PC-3 (cell line): ENCODE measurements around the gene EFR3B. TPM values are rescaled to one million over a fixed set of nuclear protein-coding genes. Genes with fewer than 3 reads are reported as not detected.

Source experiments
- ATAC-seq: fragments of 200-7000 bp; cut with Tn5 transposase; 2 replicates; pipeline ENCODE4 v1.9.1; 2020; ENCODE audit warnings: mild to moderate bottlenecking, moderate library complexity
- BruUV-seq: library from RNA; stranded (reverse); fragments of 400-500 nt; replicated peaks from 2 replicates; lab custom pipeline; 2021; lab: Mats Ljungman, UMichigan
- CTCF ChIA-PET: fragments of 300-600 bp; sonication (Branson Sonifier 250); formaldehyde crosslinking; loops from one replicate; lab custom pipeline; 2022; ENCODE audit warnings: antibody characterized with exemption; lab: Charles Lee
- POLR2A ChIA-PET: fragments of 300-600 bp; sonication (Branson Sonifier 250); formaldehyde crosslinking; loops from one replicate; lab custom pipeline; 2022; ENCODE audit warnings: antibody characterized with exemption; ENCODE audit not compliant: unreplicated experiment; lab: Charles Lee
- DNase-seq: peaks from one replicate; pipeline ENCODE4 v3.0.0-alpha.2; 2015
- H2AFZ ChIP-seq: fragments of 300-600 bp; sonication (generic); 2 replicates; pipeline ENCODE4 v1.6.0; 2016; ENCODE audit warnings: antibody characterized with exemption, low read length
- H3F3A ChIP-seq: fragments of 300-600 bp; sonication (generic); one replicate; pipeline ENCODE4 v1.6.0; 2017; ENCODE audit warnings: antibody characterized with exemption, low read length, control low read depth, mild to moderate bottlenecking; ENCODE audit not compliant: unreplicated experiment
- H3K27ac ChIP-seq: fragments of 300-600 bp; sonication (generic); 2 replicates; pipeline ENCODE4 v1.5.1; 2016; ENCODE audit warnings: mild to moderate bottlenecking, low read length
- H3K27me3 ChIP-seq: fragments of 300-600 bp; sonication (generic); 2 replicates; pipeline ENCODE4 v1.6.1; 2016; ENCODE audit warnings: low read length, mixed read lengths
- H3K36me3 ChIP-seq: fragments of 300-600 bp; sonication (generic); 2 replicates; pipeline ENCODE4 v1.6.1; 2016; ENCODE audit warnings: low read depth, mixed run types, low read length, mixed read lengths
- H3K4me1 ChIP-seq: fragments of 300-600 bp; sonication (generic); 2 replicates; pipeline ENCODE4 v1.5.1; 2016; ENCODE audit warnings: low read length; ENCODE audit not compliant: insufficient read depth
- H3K4me2 ChIP-seq: fragments of 300-600 bp; sonication (generic); 2 replicates; pipeline ENCODE4 v1.6.0; 2016; ENCODE audit warnings: low read length
- H3K4me3 ChIP-seq: fragments of 300-600 bp; sonication (generic); 2 replicates; pipeline ENCODE4 v1.5.1; 2016; ENCODE audit warnings: mild to moderate bottlenecking, low read length, mixed read lengths
- H3K79me2 ChIP-seq: fragments of 300-600 bp; sonication (generic); 2 replicates; pipeline ENCODE4 v1.6.1; 2017; ENCODE audit warnings: low read length, mixed read lengths
- H3K9ac ChIP-seq: fragments of 300-600 bp; sonication (generic); 2 replicates; pipeline ENCODE4 v1.6.0; 2016; ENCODE audit warnings: mild to moderate bottlenecking, low read length
- H3K9me2 ChIP-seq: fragments of 300-600 bp; sonication (generic); replicated peaks from 2 replicates; pipeline ENCODE4 v1.6.1; 2016; ENCODE audit warnings: mixed run types, low read length, mixed read lengths
- H3K9me3 ChIP-seq: fragments of 300-600 bp; sonication (generic); 2 replicates; pipeline ENCODE4 v1.6.1; 2016; ENCODE audit warnings: low read length, mixed read lengths
- H4K20me1 ChIP-seq: fragments of 300-600 bp; sonication (generic); 2 replicates; pipeline ENCODE4 v1.6.1; 2016; ENCODE audit warnings: low read length, mixed read lengths
- CTCF ChIP-seq: fragments of 300-600 bp; sonication (generic); conservative IDR thresholded peaks from 2 replicates; pipeline ENCODE4 v1.5.1; 2017; ENCODE audit warnings: antibody characterized with exemption, low read depth, mild to moderate bottlenecking, low read length
- EZH2 ChIP-seq: fragments of 300-600 bp; sonication (generic); IDR thresholded peaks from one replicate; pipeline ENCODE4 v1.6.1; 2017; ENCODE audit warnings: antibody characterized with exemption, mild to moderate bottlenecking, low read length; ENCODE audit not compliant: unreplicated experiment
- EZH2phosphoT487 ChIP-seq: fragments of 300-600 bp; sonication (generic); IDR thresholded peaks from 2 replicates; pipeline ENCODE4 v1.6.1; 2018; ENCODE audit warnings: mild to moderate bottlenecking, antibody characterized with exemption, low read length, borderline replicate concordance
- intact Hi-C: fragments of 100-400 bp; cut with micrococcal nuclease; formaldehyde crosslinking; loops from 2 replicates; pipeline ENCODE4 v1.9.0; 2023
- total RNA-seq: library from RNA; depleted of rRNA; stranded (reverse); fragments of >200 nt; gene quantifications from 2 replicates; pipeline ENCODE4 v1.2.3, GENCODE V29; 2014

Gene EFR3B
- total RNA-seq, 1 experiment from 2014 or later: 4.6 TPM

GRCh38 chr2:25073025-25073424 lies 31.1 kb downstream of the EFR3B start:
- ChIA-PET CTCF (interaction anchor here (0.6 kb wide), 1 partner anchor 25 kb away, joined by 3 read pairs; no protein-coding TSS in a partner anchor), POLR2A (interaction anchor here (0.5 kb wide), 1 partner anchor 31 kb away, joined by 7 read pairs; no protein-coding TSS in a partner anchor)
- ATAC-seq: no peak
- H3K9me2 ChIP-seq: no peaks in the 10 kb centered on the region
- no peak overlapping the region for H2AFZ ChIP-seq
- no peak for DNase-seq
- H3K4me1 ChIP-seq: peaks cover 5% of the 10 kb centered on the region
- no peak overlapping the region for H3K4me3 ChIP-seq
- H3K27ac ChIP-seq: no peak overlapping the region
- no peak overlapping the region for H3K9ac ChIP-seq
- TF ChIP-seq EZH2: no peak
- TF ChIP-seq EZH2phosphoT487: no peak
- TF ChIP-seq CTCF: no peak
- no peaks in the 10 kb centered on the region for H3K36me3 ChIP-seq
- no TSS peak for BruUV-seq
- no peaks in the 10 kb centered on the region for H3K27me3 ChIP-seq
- H3K79me2 ChIP-seq: no peaks in the 10 kb centered on the region
- H4K20me1 ChIP-seq: no peaks in the 10 kb centered on the region
- intact Hi-C loops: no loop called here
- H3F3A ChIP-seq: no peaks in the 10 kb centered on the region
- H3K4me2 ChIP-seq: no peak overlapping the region
- no peaks in the 10 kb centered on the region for H3K9me3 ChIP-seq

- Histone ChIP-seq H3K36me3 (no peaks in the 10 kb centered on the region), H3F3A (no peaks in the 10 kb centered on the region), H3K9ac (no peak overlapping the region), H3K27ac (no peak overlapping the region), H3K4me2 (no peak overlapping the region), H3K9me2 (no peaks in the 10 kb centered on the region), H4K20me1 (no peaks in the 10 kb centered on the region), H3K9me3 (no peaks in the 10 kb centered on the region), H3K4me1 (peaks cover 11% of the 10 kb centered on the region), H3K79me2 (no peaks in the 10 kb centered on the region), H3K4me3 (no peak overlapping the region), H3K27me3 (no peaks in the 10 kb centered on the region), H2AFZ (no peak overlapping the region)
- no TSS peak for BruUV-seq
- DNase-seq (no peak), ATAC-seq (no peak)
- intact Hi-C loops: no loop called here
- CTCF ChIA-PET: no interaction called here
- TF ChIP-seq EZH2phosphoT487 (no peak), CTCF (no peak), EZH2 (no peak)
- POLR2A ChIA-PET: no interaction called here
Observed at GRCh38 chr2:25073914-25074313, 32.0 kb downstream of the EFR3B start.

- H3K9ac ChIP-seq: no peak overlapping the region
- intact Hi-C loops: no loop called here
- H4K20me1 ChIP-seq: no peaks in the 10 kb centered on the region
- no peaks in the 10 kb centered on the region for H3F3A ChIP-seq
- H3K27me3 ChIP-seq: no peaks in the 10 kb centered on the region
- H3K4me3 ChIP-seq: no peak overlapping the region
- H2AFZ ChIP-seq: no peak overlapping the region
- no peaks in the 10 kb centered on the region for H3K9me3 ChIP-seq
- H3K9me2 ChIP-seq: no peaks in the 10 kb centered on the region
- H3K4me2 ChIP-seq: no peak overlapping the region
- H3K4me1 ChIP-seq: peaks cover 16% of the 10 kb centered on the region
- no peak for DNase-seq
- ChIA-PET CTCF (no interaction called here), POLR2A (no interaction called here)
- no TSS peak for BruUV-seq
- TF ChIP-seq CTCF: no peak
- no peak for TF ChIP-seq EZH2
- no peak for TF ChIP-seq EZH2phosphoT487
- ATAC-seq: no peak
- H3K79me2 ChIP-seq: no peaks in the 10 kb centered on the region
- no peaks in the 10 kb centered on the region for H3K36me3 ChIP-seq
- H3K27ac ChIP-seq: no peak overlapping the region
Observed at GRCh38 chr2:25074826-25075225, 33.0 kb downstream of the EFR3B start.
